DOHH2 (cell line): Measurements from ENCODE around the gene CCDC32.
A peak's percentile ranks its signal among the peaks of the same experiment; 100 is the strongest.

Experiments
- H3F3A ChIP-seq: fragments of 200-600 bp; sonication (generic), shearing (Covaris generic); 2 replicates; pipeline ENCODE4 v1.6.0; 2016; ENCODE audit warnings: antibody characterized with exemption, mild to moderate bottlenecking; ENCODE audit not compliant: control insufficient read depth, insufficient read depth
- H3K27ac ChIP-seq: fragments of 200-600 bp; sonication (generic); 2 replicates; pipeline ENCODE4 v1.5.1; 2014; ENCODE audit warnings: low read depth, mild to moderate bottlenecking, low read length, moderate library complexity
- H3K27me3 ChIP-seq: fragments of 200-600 bp; sonication (generic); 2 replicates; pipeline ENCODE4 v1.6.1; 2014; ENCODE audit warnings: mild to moderate bottlenecking, low read length, mixed read lengths; ENCODE audit not compliant: control insufficient read depth
- H3K36me3 ChIP-seq: fragments of 200-600 bp; sonication (generic); 2 replicates; pipeline ENCODE4 v1.6.1; 2014; ENCODE audit warnings: mild to moderate bottlenecking, low read length, moderate library complexity, mixed read lengths; ENCODE audit not compliant: control insufficient read depth
- H3K4me1 ChIP-seq: fragments of 200-600 bp; sonication (generic); 2 replicates; pipeline ENCODE4 v1.6.1; 2014; ENCODE audit warnings: mild to moderate bottlenecking, low read length, mixed read lengths; ENCODE audit not compliant: control insufficient read depth
- H3K4me2 ChIP-seq: fragments of 200-600 bp; sonication (generic); 2 replicates; pipeline ENCODE4 v1.6.0; 2014; ENCODE audit warnings: mild to moderate bottlenecking, low read length, moderate library complexity
- H3K4me3 ChIP-seq: fragments of 200-600 bp; sonication (generic); 2 replicates; pipeline ENCODE4 v1.5.1; 2014; ENCODE audit warnings: mild to moderate bottlenecking, low read length, mixed read lengths
- H3K79me2 ChIP-seq: fragments of 200-600 bp; sonication (generic); 2 replicates; pipeline ENCODE4 v1.6.1; 2014; ENCODE audit warnings: mild to moderate bottlenecking, low read length, mixed read lengths; ENCODE audit not compliant: control insufficient read depth
- H3K9me2 ChIP-seq: fragments of 200-600 bp; sonication (generic); replicated peaks from 2 replicates; pipeline ENCODE4 v1.6.1; 2014; ENCODE audit warnings: mild to moderate bottlenecking, low read length, mixed read lengths; ENCODE audit not compliant: control insufficient read depth
- H3K9me3 ChIP-seq: fragments of 200-600 bp; sonication (generic); 2 replicates; pipeline ENCODE4 v1.6.1; 2014; ENCODE audit warnings: antibody characterized with exemption, low read length, mixed read lengths; ENCODE audit not compliant: control insufficient read depth, insufficient read depth
- H4K20me1 ChIP-seq: fragments of 200-600 bp; sonication (generic); 2 replicates; pipeline ENCODE4 v1.6.0; 2014; ENCODE audit warnings: low read depth, mild to moderate bottlenecking, antibody characterized with exemption, low read length, moderate library complexity; ENCODE audit not compliant: control insufficient read depth, insufficient read depth
- EZH2phosphoT487 ChIP-seq: fragments of 200-600 bp; sonication (generic); IDR thresholded peaks from 2 replicates; pipeline ENCODE4 v1.6.1; 2017; ENCODE audit warnings: borderline replicate concordance, mild to moderate bottlenecking, antibody characterized with exemption, low read length, moderate library complexity, mixed read lengths
- TF ChIP-seq, protein P1 (sequence below): fragments of 200-600 bp; sonication (generic); IDR thresholded peaks from one replicate; pipeline ENCODE4 v1.5.1; 2014; ENCODE audit warnings: antibody characterized with exemption, mild to moderate bottlenecking, low read depth, low read length; ENCODE audit not compliant: poor library complexity, severe bottlenecking

Gene CCDC32

DNA sequence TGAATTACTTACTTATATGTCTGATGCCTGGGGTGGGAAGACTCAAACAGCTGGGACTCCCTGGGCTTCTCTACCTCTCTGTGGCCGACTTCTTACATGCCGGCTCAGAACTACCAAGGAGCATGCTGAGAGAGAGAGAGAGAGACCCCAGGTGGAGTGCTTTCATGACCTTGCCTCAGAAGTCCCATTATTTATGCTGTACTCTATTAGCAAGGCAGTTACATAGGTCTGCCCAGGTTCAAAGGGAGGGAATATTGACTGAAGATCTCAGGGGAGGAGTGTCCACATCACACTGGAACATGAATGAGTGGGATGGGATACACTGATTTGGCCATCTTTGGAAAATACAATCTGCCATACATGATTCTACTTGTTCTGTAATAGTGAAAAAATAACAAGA lies 16.2 kb downstream of the CCDC32 start:
- no peak for TF ChIP-seq EZH2phosphoT487
- H3K4me1 ChIP-seq = peaks cover 32% of the 10 kb centered on the region
- peaks cover 6% of the 10 kb centered on the region for H3K36me3 ChIP-seq

DNA sequence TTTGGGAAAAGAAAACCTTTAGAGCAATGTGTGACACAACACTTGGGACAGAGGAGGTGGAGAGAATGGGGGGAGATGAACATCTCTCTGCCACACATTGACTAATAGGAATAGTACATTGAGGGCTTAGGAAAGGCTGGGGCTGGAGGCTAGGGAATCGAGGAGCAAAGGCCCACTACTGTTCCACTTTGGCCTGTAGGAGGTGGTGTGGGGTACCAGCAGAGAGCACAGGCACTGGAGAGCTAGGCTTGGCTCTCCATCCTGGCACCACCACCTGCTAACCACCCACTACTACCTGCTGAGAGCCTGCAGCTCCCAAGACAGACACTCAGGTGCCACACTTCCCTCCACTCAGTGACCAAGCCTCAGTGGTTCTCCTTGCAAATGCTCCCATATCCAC lies 19.4 kb downstream of the CCDC32 start:
- Histone ChIP-seq H3K36me3 (no peaks in the 10 kb centered on the region; the same call in 1 of the 2 replicates), H3K27ac (no peak overlapping the region), H3K9me3 (no peaks in the 10 kb centered on the region), H3K4me3 (no peak overlapping the region), H3F3A (no peaks in the 10 kb centered on the region), H3K4me1 (peaks cover 19% of the 10 kb centered on the region), H3K27me3 (no peaks in the 10 kb centered on the region), H3K79me2 (no peaks in the 10 kb centered on the region), H3K9me2 (no peaks in the 10 kb centered on the region), H4K20me1 (no peaks in the 10 kb centered on the region), H3K4me2 (no peak overlapping the region)
- TF ChIP-seq EZH2phosphoT487 = no peak
- TF ChIP-seq, protein P1, sequence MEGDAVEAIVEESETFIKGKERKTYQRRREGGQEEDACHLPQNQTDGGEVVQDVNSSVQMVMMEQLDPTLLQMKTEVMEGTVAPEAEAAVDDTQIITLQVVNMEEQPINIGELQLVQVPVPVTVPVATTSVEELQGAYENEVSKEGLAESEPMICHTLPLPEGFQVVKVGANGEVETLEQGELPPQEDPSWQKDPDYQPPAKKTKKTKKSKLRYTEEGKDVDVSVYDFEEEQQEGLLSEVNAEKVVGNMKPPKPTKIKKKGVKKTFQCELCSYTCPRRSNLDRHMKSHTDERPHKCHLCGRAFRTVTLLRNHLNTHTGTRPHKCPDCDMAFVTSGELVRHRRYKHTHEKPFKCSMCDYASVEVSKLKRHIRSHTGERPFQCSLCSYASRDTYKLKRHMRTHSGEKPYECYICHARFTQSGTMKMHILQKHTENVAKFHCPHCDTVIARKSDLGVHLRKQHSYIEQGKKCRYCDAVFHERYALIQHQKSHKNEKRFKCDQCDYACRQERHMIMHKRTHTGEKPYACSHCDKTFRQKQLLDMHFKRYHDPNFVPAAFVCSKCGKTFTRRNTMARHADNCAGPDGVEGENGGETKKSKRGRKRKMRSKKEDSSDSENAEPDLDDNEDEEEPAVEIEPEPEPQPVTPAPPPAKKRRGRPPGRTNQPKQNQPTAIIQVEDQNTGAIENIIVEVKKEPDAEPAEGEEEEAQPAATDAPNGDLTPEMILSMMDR = peak; percentile 27

More for the DNA sequence above, 16.2 kb downstream of the CCDC32 start:
- H4K20me1 ChIP-seq = no peaks in the 10 kb centered on the region
- no peak overlapping the region for H3K4me3 ChIP-seq
- H3K4me2 ChIP-seq = no peak overlapping the region
- no peaks in the 10 kb centered on the region for H3K79me2 ChIP-seq
- no peak overlapping the region for H3K27ac ChIP-seq
- H3K27me3 ChIP-seq = no peaks in the 10 kb centered on the region
- H3F3A ChIP-seq = no peaks in the 10 kb centered on the region
- H3K9me3 ChIP-seq = no peaks in the 10 kb centered on the region
- H3K9me2 ChIP-seq = no peaks in the 10 kb centered on the region

DNA sequence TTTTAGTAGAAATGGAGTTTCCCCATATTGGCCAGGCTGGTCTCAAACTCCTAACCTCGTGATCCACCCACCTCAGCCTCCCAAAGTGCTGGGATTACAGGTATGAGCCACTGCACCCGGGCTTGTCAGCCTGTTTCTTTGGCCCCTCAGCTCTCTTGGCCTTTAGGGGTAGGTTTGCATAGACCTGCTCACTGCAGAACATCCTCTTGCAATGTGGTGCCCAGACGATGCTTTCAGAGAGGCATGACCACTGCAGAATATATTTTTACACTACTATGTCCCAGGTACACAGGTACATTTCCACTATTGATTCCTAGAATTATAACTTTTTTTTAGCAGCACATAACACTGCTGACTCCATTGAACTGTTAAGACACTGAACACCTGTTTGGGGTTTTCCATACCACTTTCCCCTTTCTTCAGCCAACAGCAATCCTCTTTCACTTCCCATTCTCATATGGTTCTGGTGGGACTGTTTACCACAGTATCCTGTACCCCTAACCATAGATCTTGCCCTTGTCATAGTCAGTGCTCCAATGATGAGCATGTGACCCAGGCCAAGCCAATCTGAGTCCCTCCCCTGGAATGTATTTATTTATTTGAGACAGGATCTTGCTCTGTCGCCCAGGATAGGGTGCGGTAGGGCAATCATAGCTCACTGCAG lies 21.1 kb downstream of the CCDC32 start:
- H3K4me3 ChIP-seq = no peak overlapping the region
- H4K20me1 ChIP-seq = no peaks in the 10 kb centered on the region
- H3K9me2 ChIP-seq = no peaks in the 10 kb centered on the region
- H3K9me3 ChIP-seq = no peaks in the 10 kb centered on the region
- no peak overlapping the region for H3K27ac ChIP-seq
- no peaks in the 10 kb centered on the region for H3K79me2 ChIP-seq
- H3K27me3 ChIP-seq = no peaks in the 10 kb centered on the region
- no peaks in the 10 kb centered on the region for H3F3A ChIP-seq
- TF ChIP-seq EZH2phosphoT487 = no peak
- TF ChIP-seq, protein P1 = no peak
- H3K4me1 ChIP-seq = peaks cover 13% of the 10 kb centered on the region
- H3K4me2 ChIP-seq = peak overlapping the region; percentile 17
- H3K36me3 ChIP-seq = no peaks in the 10 kb centered on the region

DNA sequence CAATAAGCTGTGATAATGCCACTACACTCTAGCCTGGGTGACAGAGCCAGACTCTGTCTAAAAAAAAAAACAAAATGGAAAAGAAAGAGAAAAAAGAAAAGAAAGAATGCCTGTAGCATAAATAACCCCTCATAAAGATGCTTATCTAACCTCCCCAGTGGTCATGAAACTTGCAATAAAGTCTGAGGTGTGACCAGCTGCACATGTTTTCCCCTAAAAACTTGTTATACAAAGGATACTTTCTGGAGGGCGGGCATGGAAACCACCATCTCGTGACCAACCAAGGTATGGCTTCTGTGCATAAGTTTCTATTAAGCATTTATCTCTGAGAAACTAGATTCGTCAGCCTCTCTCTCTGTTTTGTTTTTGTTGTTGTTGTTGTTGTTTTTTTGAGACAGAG lies 21.8 kb downstream of the CCDC32 start:
- no peak overlapping the region for H3K27ac ChIP-seq
- H4K20me1 ChIP-seq = no peaks in the 10 kb centered on the region
- H3K4me1 ChIP-seq = peaks cover 13% of the 10 kb centered on the region
- TF ChIP-seq EZH2phosphoT487 = no peak
- TF ChIP-seq, protein P1 = no peak
- H3K4me3 ChIP-seq = no peak overlapping the region
- H3K4me2 ChIP-seq = no peak overlapping the region
- no peaks in the 10 kb centered on the region for H3F3A ChIP-seq
- no peaks in the 10 kb centered on the region for H3K79me2 ChIP-seq
- H3K36me3 ChIP-seq = no peaks in the 10 kb centered on the region
- no peaks in the 10 kb centered on the region for H3K9me2 ChIP-seq
- no peaks in the 10 kb centered on the region for H3K9me3 ChIP-seq
- no peaks in the 10 kb centered on the region for H3K27me3 ChIP-seq
